PC-9 (cell line): ENCODE results near the gene TAS1R3.
"Not testable (repeated sequence)": the region's sequence is repeated elsewhere in the genome, so short reads cannot be mapped to it uniquely, and the experiment has no call there.

Experiments used
- CTCF ChIP-seq: fragments of 200-600 bp; sonication (generic); conservative IDR thresholded peaks from 2 replicates; pipeline ENCODE4 v1.6.1; 2017; ENCODE audit warnings: mixed run types, antibody characterized with exemption, mild to moderate bottlenecking, moderate library complexity
- EZH2 ChIP-seq: fragments of 200-600 bp; sonication (generic); IDR thresholded peaks from 2 replicates; pipeline ENCODE4 v1.8.0; 2017; ENCODE audit warnings: antibody characterized with exemption, low read depth

GRCh38 chr1:1370094-1370493, 39.0 kb downstream of the TAS1R3 start:
- not testable (repeated sequence) for TF ChIP-seq CTCF, EZH2
